ENCODE data around the gene AGBL1.
"Not testable (repeated sequence)": the region's sequence is repeated elsewhere in the genome, so short reads cannot be mapped to it uniquely, and the experiment has no call there.

AGBL1 gene

GRCh38 chr15:86871964-86872363 lies 792.3 kb downstream of the AGBL1 start:
- no peak for DNase-seq (ENCODE audit: low read depth in 2 of 2)

GRCh38 chr15:86872782-86873181 lies 793.1 kb downstream of the AGBL1 start:
- DNase-seq (ENCODE audit: low read depth in 2 of 2): no peak

GRCh38 chr15:86875067-86875466 lies 795.4 kb downstream of the AGBL1 start:
- DNase-seq (ENCODE audit: low read depth in 2 of 2): no peak

GRCh38 chr15:86876387-86876944 lies 796.8 kb downstream of the AGBL1 start:
- DNase-seq (ENCODE audit: low read depth in 2 of 2): no peak

GRCh38 chr15:86877171-86877631 lies 797.5 kb downstream of the AGBL1 start:
- DNase-seq (ENCODE audit: low read depth in 2 of 2): no peak

GRCh38 chr15:86878844-86879243 lies 799.2 kb downstream of the AGBL1 start:
- not testable (repeated sequence) for DNase-seq (ENCODE audit: low read depth in 2 of 2)

- DNase-seq (ENCODE audit: low read depth in 2 of 2): no peak
Observed at GRCh38 chr15:86879250-86880229, 799.9 kb downstream of the AGBL1 start.

GRCh38 chr15:86885616-86886015 lies 805.9 kb downstream of the AGBL1 start:
- DNase-seq (ENCODE audit: low read depth in 2 of 2): no peak

GRCh38 chr15:86892774-86893449 lies 813.2 kb downstream of the AGBL1 start:
- DNase-seq (ENCODE audit: low read depth in 2 of 2): no peak

- DNase-seq (ENCODE audit: low read depth in 2 of 2): no peak
Observed at GRCh38 chr15:86894269-86894668, 814.6 kb downstream of the AGBL1 start.

GRCh38 chr15:86903642-86904421 lies 824.2 kb downstream of the AGBL1 start:
- no peak for DNase-seq (ENCODE audit: low read depth in 2 of 2)

GRCh38 chr15:86905625-86906256 lies 826.1 kb downstream of the AGBL1 start:
- DNase-seq (ENCODE audit: low read depth in 2 of 2): no peak

GRCh38 chr15:86906376-86906775 lies 826.7 kb downstream of the AGBL1 start:
- DNase-seq (ENCODE audit: low read depth in 2 of 2): no peak

- DNase-seq (ENCODE audit: low read depth in 2 of 2): no peak
Observed at GRCh38 chr15:86911022-86911421, 831.4 kb downstream of the AGBL1 start.

- DNase-seq (ENCODE audit: low read depth in 2 of 2): no peak
Observed at GRCh38 chr15:86912661-86913060, 833.0 kb downstream of the AGBL1 start.

- DNase-seq (ENCODE audit: low read depth in 2 of 2): no peak
Observed at GRCh38 chr15:86915811-86916331, 836.2 kb downstream of the AGBL1 start.

GRCh38 chr15:86916671-86917360 lies 837.1 kb downstream of the AGBL1 start:
- no peak for DNase-seq (ENCODE audit: low read depth in 2 of 2)

GRCh38 chr15:86917361-86917671 lies 837.6 kb downstream of the AGBL1 start:
- DNase-seq (ENCODE audit: low read depth in 2 of 2): no peak

- DNase-seq (ENCODE audit: low read depth in 2 of 2): no peak
Observed at GRCh38 chr15:86919581-86919980, 839.9 kb downstream of the AGBL1 start.

- DNase-seq (ENCODE audit: low read depth in 2 of 2): no peak
Observed at GRCh38 chr15:86929461-86929860, 849.8 kb downstream of the AGBL1 start.

GRCh38 chr15:86932456-86932855 lies 852.8 kb downstream of the AGBL1 start:
- no peak for DNase-seq (ENCODE audit: low read depth in 2 of 2)
